HL-60 (cell line): ENCODE results near the gene HLTF.

Experiments
- DNase-seq, 2 experiments: peaks; one replicate each; pipeline ENCODE4 v3.0.0-alpha.2; 2010 to 2020; ENCODE audit warnings: low read depth in 1 of 2, low spot score in 1 of 2
- H3K27ac ChIP-seq: fragments of 250-450 bp; sonication (Bioruptor Pico); replicated peaks from 2 replicates; pipeline ENCODE4 v1.5.1; 2020; ENCODE audit warnings: mild to moderate bottlenecking, moderate library complexity
- H3K27me3 ChIP-seq: fragments of 250-450 bp; sonication (Bioruptor Pico); 2 replicates; pipeline ENCODE4 v1.5.1; 2021; ENCODE audit warnings: mild to moderate bottlenecking, moderate library complexity; ENCODE audit not compliant: insufficient read depth, poor library complexity, severe bottlenecking
- H3K4me3 ChIP-seq: replicated peaks from 2 replicates; pipeline ENCODE4 v1.5.1; 2011; ENCODE audit warnings: mild to moderate bottlenecking, control low read depth, low read length; ENCODE audit not compliant: insufficient read depth
- CTCF ChIP-seq: IDR thresholded peaks from one replicate; pipeline ENCODE4 v1.5.1; 2011; ENCODE audit warnings: low read length, control low read depth, inconsistent platforms; ENCODE audit not compliant: insufficient read depth
- GABPA ChIP-seq: IDR thresholded peaks from 2 replicates; pipeline ENCODE4 v1.6.1; 2012; ENCODE audit warnings: low read depth
- POLR2AphosphoS5 ChIP-seq: IDR thresholded peaks from 2 replicates; pipeline ENCODE4 v1.6.1; 2012; ENCODE audit warnings: low read depth
- REST ChIP-seq: IDR thresholded peaks from 2 replicates; pipeline ENCODE4 v1.6.1; 2012; ENCODE audit warnings: low read depth; ENCODE audit not compliant: insufficient replicate concordance
- SPI1 ChIP-seq: IDR thresholded peaks from 2 replicates; pipeline ENCODE4 v1.6.1; 2012; ENCODE audit warnings: low read depth, mild to moderate bottlenecking, borderline replicate concordance

The HLTF gene

GRCh38 chr3:149021830-149022229, 64.5 kb downstream of the HLTF start:
- Histone ChIP-seq H3K27ac (no peak overlapping the region), H3K4me3 (no peak overlapping the region), H3K27me3 (no peaks in the 10 kb centered on the region)
- no peak for DNase-seq
- TF ChIP-seq POLR2AphosphoS5: no peak

- DNase-seq: no peak
- Histone ChIP-seq H3K4me3 (no peak overlapping the region), H3K27ac (no peak overlapping the region), H3K27me3 (no peaks in the 10 kb centered on the region)
- no peak for TF ChIP-seq SPI1
- TF ChIP-seq REST: no peak
- no peak for TF ChIP-seq GABPA
- no peak for TF ChIP-seq CTCF
- TF ChIP-seq POLR2AphosphoS5: no peak
Observed at GRCh38 chr3:149020839-149021252, 65.5 kb downstream of the HLTF start.

GRCh38 chr3:149020196-149020838, 66.0 kb downstream of the HLTF start:
- no peak overlapping the region for H3K4me3 ChIP-seq
- H3K27ac ChIP-seq: no peak overlapping the region
- TF ChIP-seq SPI1: no peak
- no peak for TF ChIP-seq POLR2AphosphoS5
- TF ChIP-seq CTCF: no peak
- no peaks in the 10 kb centered on the region for H3K27me3 ChIP-seq
- no peak for DNase-seq

- Histone ChIP-seq H3K4me3 (no peak overlapping the region), H3K27ac (no peak overlapping the region), H3K27me3 (no peaks in the 10 kb centered on the region)
- DNase-seq: no peak
- TF ChIP-seq POLR2AphosphoS5 (no peak), SPI1 (no peak), REST (no peak), GABPA (no peak), CTCF (no peak)
Observed at GRCh38 chr3:149019580-149019979, 66.8 kb downstream of the HLTF start.
